Kidney epithelial cell (primary cell): ENCODE data around the gene LRRC27. TPM values are rescaled to one million over a fixed set of nuclear protein-coding genes. Genes with fewer than 3 reads are reported as not detected.

Source experiments
- DNase-seq: peaks from one replicate; pipeline ENCODE4 v3.0.0-alpha.2; 2010; ENCODE audit warnings: low read depth
- H3K27me3 ChIP-seq: 2 replicates; pipeline ENCODE4 v1.6.0; 2011; ENCODE audit warnings: low read length; ENCODE audit not compliant: control insufficient read depth, insufficient read depth
- H3K36me3 ChIP-seq: 2 replicates; pipeline ENCODE4 v1.5.1; 2011; ENCODE audit warnings: low read length; ENCODE audit not compliant: control insufficient read depth, insufficient read depth
- H3K4me3 ChIP-seq: 2 replicates; pipeline ENCODE4 v1.5.1; 2011; ENCODE audit warnings: low read depth, mild to moderate bottlenecking, control low read depth, low read length
- CTCF ChIP-seq: IDR thresholded peaks from 2 replicates; pipeline ENCODE4 v1.5.1; 2011; ENCODE audit warnings: mild to moderate bottlenecking, moderate library complexity, low read length, control low read depth, inconsistent platforms; ENCODE audit not compliant: insufficient read depth, poor library complexity, severe bottlenecking
- total RNA-seq: library from RNA; depleted of rRNA; stranded (reverse); fragments of >200 nt; gene quantifications from 2 replicates; pipeline ENCODE4 v1.2.3, GENCODE V29; 2015

LRRC27 gene
- total RNA-seq, 1 donor from 2014 or later = 13.3 TPM

- TF ChIP-seq CTCF = no peak
These were observed 29.6 kb downstream of the LRRC27 start for GRCh38 chr10:132361581-132362101.

GRCh38 chr10:132362151-132362611 is 30.2 kb downstream of the LRRC27 start:
- Histone ChIP-seq H3K36me3 (no peaks in the 10 kb centered on the region), H3K27me3 (no peaks in the 10 kb centered on the region), H3K4me3 (no peak overlapping the region)
- DNase-seq = no peak
- TF ChIP-seq CTCF = no peak

More at GRCh38 chr10:132361581-132362101, 29.6 kb downstream of the LRRC27 start:
- Histone ChIP-seq H3K27me3 (no peaks in the 10 kb centered on the region), H3K36me3 (no peaks in the 10 kb centered on the region), H3K4me3 (no peak overlapping the region)
- no peak for DNase-seq

GRCh38 chr10:132363376-132363775 is 31.4 kb downstream of the LRRC27 start:
- no peak for TF ChIP-seq CTCF
- Histone ChIP-seq H3K27me3 (no peaks in the 10 kb centered on the region), H3K4me3 (no peak overlapping the region), H3K36me3 (no peaks in the 10 kb centered on the region)
- no peak for DNase-seq

DNA sequence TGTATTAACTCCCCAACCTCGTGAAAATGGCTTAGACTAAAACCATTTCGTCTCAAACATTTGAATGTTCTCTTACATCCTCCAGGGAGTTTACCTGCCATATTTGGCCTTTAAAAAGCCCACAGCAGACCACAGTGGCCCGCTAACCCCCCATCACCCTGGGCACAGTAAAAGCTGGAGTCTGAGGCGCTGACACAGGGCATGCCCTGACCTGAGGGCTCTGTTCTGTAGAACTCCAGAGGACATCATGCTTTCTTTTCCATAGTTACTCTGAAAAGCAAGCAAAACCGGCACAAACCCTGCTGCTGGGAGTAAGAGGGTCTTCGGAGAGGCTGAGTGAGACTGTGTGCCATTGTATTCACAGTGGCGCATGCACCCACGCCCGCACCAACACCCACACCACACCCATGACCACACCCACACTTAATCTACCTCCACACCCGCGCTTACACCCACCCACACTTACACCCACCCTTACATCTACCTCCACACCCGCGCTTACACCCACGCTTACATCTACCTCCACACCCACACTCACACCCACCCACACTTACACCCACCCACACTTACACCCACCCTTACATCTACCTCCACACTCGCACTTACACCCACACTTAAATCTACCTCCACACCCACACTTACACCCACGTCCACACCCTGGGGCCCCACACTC is 32.1 kb downstream of the LRRC27 start:
- DNase-seq = no peak
- H3K27me3 ChIP-seq = no peaks in the 10 kb centered on the region
- H3K36me3 ChIP-seq = no peaks in the 10 kb centered on the region
- no peak overlapping the region for H3K4me3 ChIP-seq
- no peak for TF ChIP-seq CTCF

GRCh38 chr10:132364594-132364970 is 32.6 kb downstream of the LRRC27 start:
- DNase-seq = no peak
- H3K27me3 ChIP-seq = no peaks in the 10 kb centered on the region

More at GRCh38 chr10:132364594-132364970, 32.6 kb downstream of the LRRC27 start:
- Histone ChIP-seq H3K36me3 (no peaks in the 10 kb centered on the region), H3K4me3 (no peak overlapping the region)
- TF ChIP-seq CTCF = no peak
